Smooth muscle cell (in vitro differentiated cells): ENCODE measurements around the gene ZNF398. TPM values are rescaled to one million over a fixed set of nuclear protein-coding genes. Genes with fewer than 3 reads are reported as not detected.

Experiments
- DNase-seq: peaks from one replicate; lab custom pipeline; 2025; ENCODE audit not compliant: unreplicated experiment; lab: John Stamatoyannopoulos, UW
- H2AFZ ChIP-seq: fragments of 200-600 bp; sonication (generic); 2 replicates; pipeline ENCODE4 v1.6.0; 2016; ENCODE audit warnings: antibody characterized with exemption, low read depth, mild to moderate bottlenecking
- H3F3A ChIP-seq: fragments of 200-600 bp; sonication (generic); 2 replicates; pipeline ENCODE4 v1.6.0; 2017; ENCODE audit warnings: antibody characterized with exemption, low read depth
- H3K27ac ChIP-seq: fragments of 200-600 bp; sonication (generic); 2 replicates; pipeline ENCODE4 v1.5.1; 2016; ENCODE audit warnings: low read depth, mild to moderate bottlenecking
- H3K27me3 ChIP-seq: fragments of 200-600 bp; sonication (generic); 2 replicates; pipeline ENCODE4 v1.6.1; 2016; ENCODE audit warnings: low read depth, mild to moderate bottlenecking
- H3K36me3 ChIP-seq: fragments of 200-600 bp; sonication (generic); 2 replicates; pipeline ENCODE4 v1.5.1; 2016; ENCODE audit warnings: low read depth
- H3K4me1 ChIP-seq: fragments of 200-600 bp; sonication (generic); 2 replicates; pipeline ENCODE4 v1.5.1; 2016; ENCODE audit warnings: low read depth
- H3K4me2 ChIP-seq: fragments of 200-600 bp; sonication (generic); 2 replicates; pipeline ENCODE4 v1.6.0; 2016; ENCODE audit warnings: mild to moderate bottlenecking
- H3K4me3 ChIP-seq: fragments of 200-600 bp; sonication (generic); 2 replicates; pipeline ENCODE4 v1.5.1; 2016; ENCODE audit warnings: mild to moderate bottlenecking
- H3K79me2 ChIP-seq: fragments of 200-600 bp; sonication (generic); 2 replicates; pipeline ENCODE4 v1.6.0; 2016; ENCODE audit warnings: low read depth, mild to moderate bottlenecking
- H3K9ac ChIP-seq: fragments of 200-600 bp; sonication (generic); 2 replicates; pipeline ENCODE4 v1.6.0; 2016; ENCODE audit warnings: low read depth
- H3K9me3 ChIP-seq: fragments of 200-600 bp; sonication (generic); replicated peaks from 2 replicates; pipeline ENCODE4 v1.5.1; 2016; ENCODE audit warnings: low read depth
- H4K20me1 ChIP-seq: fragments of 200-600 bp; sonication (generic); 2 replicates; pipeline ENCODE4 v1.6.0; 2016; ENCODE audit warnings: low read depth
- WGBS: methylation state at CpG from one replicate; pipeline ENCODE4 v1.1.7; 2016; ENCODE audit warnings: low lambda C conversion rate; 5-methylcytosine and 5-hydroxymethylcytosine counted together
- polyA plus RNA-seq: library from polyadenylated mRNA; unstranded; fragments of >200 nt; fragmentation: Nextera tagmentation; extraction: Ambion mirVana; gene quantifications from 2 replicates; pipeline ENCODE4 v1.2.1, GENCODE V29; 2016
- total RNA-seq: library from RNA; depleted of rRNA; stranded (reverse); fragments of >200 nt; gene quantifications from 2 replicates; pipeline ENCODE4 v1.2.3, GENCODE V29; 2014
- TF ChIP-seq, protein P1 (sequence below): fragments of 200-600 bp; sonication (generic); IDR thresholded peaks from 2 replicates; pipeline ENCODE4 v1.5.1; 2017; ENCODE audit warnings: borderline replicate concordance, mild to moderate bottlenecking, antibody characterized with exemption; ENCODE audit not compliant: insufficient read depth, poor library complexity, severe bottlenecking

Gene ZNF398
- total and polyA plus RNA-seq, 2 experiments from 2014 or later, result 9.0 to 15.1 TPM

DNA sequence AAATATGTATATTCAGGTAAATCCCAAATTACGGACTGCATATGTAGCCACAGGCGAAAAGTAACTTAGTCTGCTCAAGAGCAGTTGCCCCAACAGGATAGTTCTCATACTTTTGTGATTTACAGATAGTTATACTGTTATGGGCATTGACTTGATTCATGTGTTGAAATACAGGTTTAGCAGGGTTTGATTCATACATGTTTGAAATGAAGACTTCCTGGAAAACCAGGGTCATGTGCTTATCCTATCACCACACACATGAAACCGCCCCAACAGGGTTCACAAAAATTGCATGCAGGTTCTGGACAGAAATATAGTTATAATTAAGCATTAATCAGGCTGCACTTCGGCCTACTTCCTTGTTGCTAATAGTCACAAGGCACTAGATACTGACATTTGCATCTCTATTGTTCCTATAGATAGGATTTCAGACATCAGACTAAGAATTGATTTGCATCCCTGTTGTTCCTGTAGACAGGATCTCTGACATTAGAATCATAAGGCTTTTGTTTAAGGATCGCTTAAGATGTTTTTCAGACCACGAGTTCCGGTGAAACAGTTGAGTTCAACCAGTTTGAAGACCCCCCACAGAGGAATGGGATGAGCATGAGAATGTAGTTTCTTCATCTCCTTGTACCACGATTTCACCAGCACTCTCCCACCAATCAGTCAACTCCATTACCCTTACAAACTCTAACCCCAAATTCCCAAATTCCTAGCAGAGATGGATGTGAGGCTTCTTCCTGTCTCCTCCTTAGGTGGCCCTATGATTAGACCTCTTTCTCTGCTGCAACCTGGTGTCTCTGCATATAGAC is 2.0 kb upstream of the ZNF398 start:
- TF ChIP-seq, protein P1, sequence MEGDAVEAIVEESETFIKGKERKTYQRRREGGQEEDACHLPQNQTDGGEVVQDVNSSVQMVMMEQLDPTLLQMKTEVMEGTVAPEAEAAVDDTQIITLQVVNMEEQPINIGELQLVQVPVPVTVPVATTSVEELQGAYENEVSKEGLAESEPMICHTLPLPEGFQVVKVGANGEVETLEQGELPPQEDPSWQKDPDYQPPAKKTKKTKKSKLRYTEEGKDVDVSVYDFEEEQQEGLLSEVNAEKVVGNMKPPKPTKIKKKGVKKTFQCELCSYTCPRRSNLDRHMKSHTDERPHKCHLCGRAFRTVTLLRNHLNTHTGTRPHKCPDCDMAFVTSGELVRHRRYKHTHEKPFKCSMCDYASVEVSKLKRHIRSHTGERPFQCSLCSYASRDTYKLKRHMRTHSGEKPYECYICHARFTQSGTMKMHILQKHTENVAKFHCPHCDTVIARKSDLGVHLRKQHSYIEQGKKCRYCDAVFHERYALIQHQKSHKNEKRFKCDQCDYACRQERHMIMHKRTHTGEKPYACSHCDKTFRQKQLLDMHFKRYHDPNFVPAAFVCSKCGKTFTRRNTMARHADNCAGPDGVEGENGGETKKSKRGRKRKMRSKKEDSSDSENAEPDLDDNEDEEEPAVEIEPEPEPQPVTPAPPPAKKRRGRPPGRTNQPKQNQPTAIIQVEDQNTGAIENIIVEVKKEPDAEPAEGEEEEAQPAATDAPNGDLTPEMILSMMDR, result no peak
- Histone ChIP-seq H3K9me3 (no peaks in the 10 kb centered on the region), H2AFZ (no peak overlapping the region), H3K4me3 (no peak overlapping the region), H3K36me3 (no peaks in the 10 kb centered on the region), H3K27ac (peak overlapping the region; percentile 99), H3F3A (no peaks in the 10 kb centered on the region), H3K4me2 (peak overlapping the region; percentile 37), H3K79me2 (peaks cover 26% of the 10 kb centered on the region), H3K4me1 (peaks cover 6% of the 10 kb centered on the region), H4K20me1 (peaks cover 18% of the 10 kb centered on the region), H3K27me3 (no peaks in the 10 kb centered on the region), H3K9ac (peak overlapping the region; percentile 32)
- DNase-seq, result no peak
- 56% methylated on average over 8 of the region's 8 CpGs for WGBS

DNA sequence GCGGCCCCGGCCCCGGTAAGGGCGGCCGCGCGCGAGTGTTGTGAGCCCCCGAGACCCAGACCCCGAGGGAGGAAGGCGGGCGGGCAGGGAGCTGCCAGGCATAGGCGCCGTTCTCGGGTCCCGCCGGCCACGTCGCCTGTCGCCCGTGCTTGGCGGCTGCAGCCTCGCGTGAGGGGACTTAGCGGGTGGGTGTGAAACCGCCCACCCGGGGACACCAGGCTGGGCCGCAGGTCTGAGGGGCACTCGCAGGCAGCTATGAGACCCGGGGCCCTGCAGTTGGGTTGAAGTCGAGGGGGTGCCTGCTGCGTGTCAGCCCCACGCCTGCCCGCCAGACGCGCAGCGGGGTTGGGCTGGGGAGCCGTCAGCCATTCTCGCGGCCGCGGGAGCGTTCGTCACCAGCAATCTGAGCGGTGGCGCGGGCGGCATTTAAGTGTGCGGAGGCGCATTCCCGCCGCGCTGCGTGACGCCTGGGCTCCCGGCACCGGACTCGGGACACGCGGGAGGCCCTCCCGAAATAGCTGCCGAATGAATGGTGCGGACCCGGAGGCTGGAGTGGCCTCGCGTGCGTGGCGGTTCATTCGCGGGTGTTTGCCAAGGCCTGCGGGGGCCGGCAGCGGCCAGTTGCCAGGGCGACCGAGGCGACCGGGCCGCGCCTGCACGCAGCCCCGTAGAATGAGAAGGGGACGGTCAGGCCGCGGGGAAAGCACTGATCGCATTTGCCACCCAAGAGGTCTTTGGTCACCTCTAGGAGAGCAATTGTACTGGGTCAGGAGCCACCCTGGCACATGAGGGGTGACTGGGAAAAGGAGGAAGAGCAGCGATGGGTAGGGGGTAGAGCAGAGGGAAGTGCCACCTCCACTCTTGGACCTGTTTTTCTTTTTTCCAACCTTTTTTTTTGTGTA is 750 bp downstream of the ZNF398 start:
- peak; percentile 69 for DNase-seq
- no peaks in the 10 kb centered on the region for H3F3A ChIP-seq
- H3K9ac ChIP-seq, result peak overlapping the region; percentile 96
- peak overlapping the region; percentile 96 for H3K4me3 ChIP-seq
- H3K79me2 ChIP-seq, result peaks cover 54% of the 10 kb centered on the region
- peak overlapping the region; percentile 99 for H3K27ac ChIP-seq
- peak overlapping the region; percentile 71 for H2AFZ ChIP-seq
- H3K27me3 ChIP-seq, result no peaks in the 10 kb centered on the region
- no peaks in the 10 kb centered on the region for H3K36me3 ChIP-seq
- TF ChIP-seq, protein P1, result no peak
- peak overlapping the region; percentile 98 for H3K4me2 ChIP-seq
- under 1% methylated on average over 64 of the region's 86 CpGs for WGBS
- no peaks in the 10 kb centered on the region for H3K9me3 ChIP-seq
- H4K20me1 ChIP-seq, result peaks cover 46% of the 10 kb centered on the region
- H3K4me1 ChIP-seq, result peaks cover 6% of the 10 kb centered on the region

DNA sequence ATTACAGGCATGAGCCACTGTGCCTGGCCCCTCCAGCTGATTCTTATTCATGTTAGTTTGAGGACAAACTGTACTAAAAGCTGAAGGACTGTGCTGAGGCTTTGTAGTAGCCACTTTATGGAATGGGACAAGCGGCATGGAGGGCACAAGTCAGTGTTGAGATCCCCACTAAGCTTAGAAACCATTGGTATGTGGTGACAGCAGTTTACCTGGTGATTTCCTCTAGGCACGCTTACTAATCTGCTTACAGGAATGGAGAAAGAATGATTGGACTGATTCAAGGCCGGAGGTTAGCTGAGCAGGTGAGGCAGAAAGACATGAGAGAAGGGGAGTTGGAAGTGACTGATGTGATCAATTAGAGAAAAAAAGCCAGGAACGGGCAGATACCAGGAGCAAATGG is 3.7 kb downstream of the ZNF398 start:
- no peaks in the 10 kb centered on the region for H3K27me3 ChIP-seq
- no peak overlapping the region for H3K9ac ChIP-seq
- H3K9me3 ChIP-seq, result no peaks in the 10 kb centered on the region
- H3K79me2 ChIP-seq, result peaks cover 80% of the 10 kb centered on the region
- peaks cover 6% of the 10 kb centered on the region for H3K4me1 ChIP-seq
- H3K27ac ChIP-seq, result no peak overlapping the region
- DNase-seq, result no peak
- peaks cover 70% of the 10 kb centered on the region for H4K20me1 ChIP-seq
- no peaks in the 10 kb centered on the region for H3F3A ChIP-seq
- H3K4me3 ChIP-seq, result no peak overlapping the region
- H3K36me3 ChIP-seq, result no peaks in the 10 kb centered on the region
- TF ChIP-seq, protein P1, result no peak
- no peak overlapping the region for H3K4me2 ChIP-seq
- 79% methylated on average over 4 of the region's 4 CpGs for WGBS
- H2AFZ ChIP-seq, result no peak overlapping the region
